CD4-positive, alpha-beta T cell treated with Interferon alpha-2 for 1 hour (primary cell): ENCODE measurements around the gene NOP58.
"Not testable (repeated sequence)": the region's sequence is repeated elsewhere in the genome, so short reads cannot be mapped to it uniquely, and the experiment has no call there.

Experiments used
- DNase-seq, 2 donors: peaks; one replicate each; pipeline ENCODE4 v3.0.0-alpha.2; 2020 to 2022

Gene NOP58

DNA sequence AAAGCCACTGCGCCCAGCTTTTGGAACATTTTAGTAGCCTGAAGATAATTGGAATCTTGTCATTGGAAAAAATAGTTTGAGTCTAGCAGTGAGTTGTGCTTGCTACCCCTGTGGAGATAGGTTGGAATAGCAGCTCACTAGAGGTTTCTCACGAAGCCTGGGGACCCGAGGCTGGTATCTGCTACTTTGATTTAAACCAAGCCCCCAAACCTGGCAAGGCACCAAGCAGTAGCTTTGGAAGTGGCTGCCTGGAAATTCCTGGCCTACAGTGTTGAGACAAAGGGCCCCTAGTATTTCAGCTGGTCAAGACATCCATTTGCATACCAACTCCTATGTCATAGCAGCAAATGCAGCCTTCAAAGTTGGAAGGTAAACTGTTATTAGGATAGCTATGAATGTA, 42.1 kb downstream of the NOP58 start:
- no peak for DNase-seq

DNA sequence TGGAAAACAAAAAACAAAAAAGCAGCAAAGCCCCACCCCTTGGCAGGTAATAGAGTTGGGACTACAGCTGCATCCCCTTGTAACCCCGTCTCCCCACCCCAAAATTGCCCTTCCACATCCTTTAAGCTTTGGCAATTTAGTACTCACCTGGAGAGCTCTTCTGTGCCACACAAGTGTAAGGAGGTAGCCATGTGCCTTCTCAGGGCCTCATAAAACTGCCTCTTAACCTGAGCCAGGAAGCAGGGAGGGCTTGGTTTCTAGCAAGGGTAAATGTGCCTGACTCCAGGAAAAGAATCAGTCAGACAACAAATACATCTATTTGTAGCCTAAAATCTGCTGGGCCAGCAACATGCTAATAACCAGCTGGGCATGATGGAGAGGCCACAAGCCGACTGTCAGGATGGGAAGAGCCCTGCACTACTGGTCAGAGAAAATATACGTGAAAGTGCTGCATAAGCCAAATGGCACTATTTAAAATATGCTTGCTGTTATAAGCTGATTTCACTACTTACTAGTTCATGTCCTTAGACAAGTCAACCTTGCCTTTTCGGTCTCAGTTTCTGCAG, 46.3 kb downstream of the NOP58 start:
- DNase-seq, result no peak

DNA sequence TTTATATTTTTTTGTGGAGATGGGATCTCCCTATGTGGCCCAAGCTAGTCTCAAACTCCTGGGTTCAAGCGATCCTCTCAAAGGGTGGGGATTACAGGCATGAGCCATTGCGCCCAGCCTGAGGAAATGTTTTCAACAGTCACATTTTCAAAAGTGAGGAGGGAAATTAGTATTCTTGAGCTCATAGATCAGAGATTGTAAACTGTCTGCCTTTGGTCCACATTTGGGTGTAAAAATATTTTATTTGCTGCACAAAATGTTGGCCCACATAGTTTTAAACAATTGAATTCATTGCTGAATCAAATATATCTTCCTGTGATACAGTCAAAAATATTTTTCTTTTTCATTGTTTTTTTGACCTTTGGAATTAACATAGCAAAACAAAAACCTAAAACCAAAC, 48.6 kb downstream of the NOP58 start:
- DNase-seq, result no peak

DNA sequence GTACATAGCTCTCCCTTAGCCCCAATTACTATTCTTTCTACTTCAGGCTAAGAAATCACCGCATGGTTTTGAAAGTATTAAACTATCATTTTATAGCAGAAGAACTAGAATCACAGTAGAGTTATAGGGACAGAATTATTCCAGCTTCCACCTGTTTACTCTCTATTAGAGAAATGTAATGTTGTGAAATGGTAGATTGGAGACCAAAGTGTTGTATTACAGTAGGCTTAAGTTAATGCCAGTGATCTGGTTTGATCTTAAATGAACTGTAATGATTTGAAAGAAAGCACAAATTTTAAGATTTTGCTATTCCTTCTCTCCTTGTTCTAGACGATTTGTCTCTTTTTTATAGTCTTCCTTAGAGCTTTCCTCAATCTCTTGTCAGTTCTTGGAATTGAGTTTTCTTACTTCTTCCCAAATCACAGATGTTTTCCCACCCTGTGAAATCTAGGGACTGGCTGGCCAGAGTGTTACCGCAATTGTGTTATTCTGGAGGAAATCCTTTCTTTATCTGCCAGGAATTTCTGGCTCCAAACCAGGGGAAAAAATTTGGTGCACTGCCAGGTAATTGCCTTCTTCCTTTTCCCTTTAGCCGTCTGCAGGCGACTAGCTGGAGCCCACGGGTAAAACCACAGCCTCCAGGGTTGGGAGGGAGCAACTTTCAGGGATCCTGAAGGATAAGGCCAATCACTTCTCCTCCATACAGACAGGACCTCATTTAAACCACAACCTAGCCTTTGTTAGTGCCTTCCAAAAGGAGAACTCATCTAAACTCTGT, 51.7 kb downstream of the NOP58 start:
- DNase-seq, result no peak

DNA sequence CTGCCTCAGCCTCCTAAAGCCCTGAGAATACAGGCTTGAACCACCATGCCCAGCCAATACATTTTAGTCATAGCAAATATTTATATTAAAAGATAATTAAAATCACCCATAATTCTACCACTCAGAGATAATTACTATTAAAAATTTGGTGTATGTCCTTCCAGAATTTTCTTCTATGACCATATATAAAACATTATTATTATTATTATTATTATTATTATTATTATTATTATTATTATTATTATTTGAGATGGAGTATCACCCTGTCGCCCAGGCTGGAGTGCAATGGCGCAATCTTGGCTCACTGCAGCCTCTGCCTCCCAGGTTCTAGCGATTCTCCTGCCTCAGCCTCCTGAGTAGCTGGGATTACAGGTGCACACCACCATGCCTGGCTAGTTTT, 54.8 kb downstream of the NOP58 start:
- not testable (repeated sequence) for DNase-seq

DNA sequence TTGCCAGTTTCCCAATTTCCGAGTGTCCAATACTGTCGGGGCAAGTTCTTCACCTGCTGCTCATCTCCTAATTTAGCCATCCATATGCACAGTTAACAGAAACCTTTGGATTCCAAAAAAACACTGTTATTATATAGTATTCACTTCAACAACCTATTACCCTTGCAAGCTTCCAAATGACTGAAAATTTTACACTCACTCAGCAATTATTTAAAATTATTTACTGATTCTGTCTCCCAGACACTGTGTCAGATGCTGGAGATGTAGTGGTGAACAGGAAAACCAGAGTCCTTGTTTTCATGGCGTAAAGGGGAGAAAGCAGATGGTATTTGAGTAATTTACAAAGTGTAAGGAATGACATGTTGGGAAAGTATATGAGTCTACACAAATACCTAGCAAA, 56.9 kb downstream of the NOP58 start:
- no peak for DNase-seq

DNA sequence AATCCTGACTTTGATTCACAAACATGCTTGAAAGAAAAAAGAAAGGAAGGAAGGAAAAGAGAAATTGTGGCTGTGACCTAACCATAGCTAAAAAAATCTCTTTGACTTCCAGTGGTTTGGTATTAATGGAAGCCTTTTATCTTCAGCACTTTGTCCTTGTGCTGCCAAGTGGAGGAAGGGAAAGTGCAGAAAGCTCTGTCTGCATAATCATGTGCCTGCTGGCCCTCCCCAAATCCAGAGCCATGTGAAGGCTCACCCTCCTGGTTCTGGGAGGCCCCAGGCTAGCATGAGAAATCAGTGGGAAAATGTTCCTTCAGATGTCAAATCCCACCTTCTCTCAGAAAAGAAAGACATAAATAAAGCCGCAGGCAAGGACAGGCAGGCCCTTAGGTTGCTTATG, 62.3 kb downstream of the NOP58 start:
- no peak for DNase-seq

DNA sequence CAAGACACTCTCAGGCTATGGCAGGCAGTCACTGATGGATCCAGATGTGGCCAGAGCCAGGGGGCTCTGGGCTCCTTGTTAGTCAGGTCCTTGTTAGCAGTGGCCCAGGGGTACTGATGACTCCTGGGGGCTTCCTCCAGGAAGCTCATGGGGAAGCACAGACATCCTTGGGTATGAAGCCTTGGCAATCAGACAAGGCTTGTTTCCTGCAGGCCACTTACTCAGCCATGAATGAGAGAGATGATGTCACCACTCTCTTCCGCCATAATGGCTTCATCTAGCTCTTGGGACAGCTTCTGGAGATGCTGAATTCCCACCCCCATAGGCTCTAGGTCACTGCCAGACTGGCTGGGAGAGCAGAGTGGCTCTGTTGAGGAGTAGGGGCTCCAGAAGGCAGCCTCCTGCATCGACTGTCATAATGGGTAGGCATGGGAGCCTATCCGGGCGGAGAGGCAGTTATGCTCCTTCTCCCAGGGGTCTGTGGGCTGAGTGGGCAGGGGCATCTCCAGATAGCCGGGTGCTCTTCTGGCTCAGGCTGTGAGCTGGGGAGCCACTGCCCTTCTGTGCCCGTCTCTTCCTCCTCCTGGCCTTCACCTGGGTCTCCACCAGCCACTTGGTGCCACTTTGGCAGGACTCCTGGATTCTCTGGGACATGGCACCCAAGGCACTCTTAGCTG, 70.4 kb downstream of the NOP58 start:
- no peak for DNase-seq

DNA sequence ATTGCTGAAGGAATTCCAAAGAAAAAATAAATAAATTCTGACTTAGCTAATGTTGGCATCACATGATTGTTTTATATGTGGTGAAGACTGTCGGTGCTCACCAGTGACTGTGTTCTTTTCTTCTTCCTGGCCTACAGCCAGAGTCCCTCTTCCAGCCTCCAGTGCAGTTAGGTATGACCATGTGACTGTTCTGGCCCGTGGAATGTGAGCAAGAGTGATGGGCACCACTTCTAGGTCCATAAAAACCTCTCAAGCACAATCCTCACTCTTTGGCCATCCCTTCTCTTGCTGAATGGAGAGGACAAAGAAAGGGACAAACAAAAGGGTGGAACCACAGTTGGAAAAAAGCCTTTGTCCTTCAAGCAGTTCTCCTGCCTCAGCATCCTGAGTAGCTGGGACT, 71.6 kb downstream of the NOP58 start:
- no peak for DNase-seq

DNA sequence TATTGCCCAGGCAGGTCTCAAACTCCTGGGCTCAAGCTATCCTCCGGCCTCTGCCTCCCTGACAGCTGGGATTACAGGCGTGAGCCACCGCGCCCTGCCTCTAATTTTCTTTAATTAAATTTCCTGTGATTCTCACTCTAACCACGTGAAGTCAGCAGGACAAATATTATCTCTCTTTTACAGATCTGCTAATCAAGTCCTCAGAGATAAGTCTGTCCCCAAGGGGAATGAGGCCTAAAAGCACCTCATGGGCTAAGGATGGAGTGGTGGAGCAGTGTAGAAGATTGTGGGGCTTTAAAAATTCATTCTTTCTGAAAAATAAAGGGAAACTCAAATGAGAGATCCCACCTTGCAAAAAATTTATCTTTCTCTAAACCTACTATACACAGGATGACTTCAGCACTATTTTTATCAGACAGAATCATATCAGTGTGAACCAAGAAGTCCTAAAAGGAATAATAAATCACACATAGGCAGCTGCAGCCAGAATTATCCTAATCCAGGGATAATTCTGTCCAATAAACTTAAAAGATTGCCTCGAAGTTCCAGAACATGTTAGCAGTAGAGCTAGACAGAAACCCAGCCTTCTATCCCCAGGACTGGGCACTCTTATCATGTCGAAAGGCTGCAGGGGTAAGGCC, 72.3 kb downstream of the NOP58 start:
- no peak for DNase-seq

DNA sequence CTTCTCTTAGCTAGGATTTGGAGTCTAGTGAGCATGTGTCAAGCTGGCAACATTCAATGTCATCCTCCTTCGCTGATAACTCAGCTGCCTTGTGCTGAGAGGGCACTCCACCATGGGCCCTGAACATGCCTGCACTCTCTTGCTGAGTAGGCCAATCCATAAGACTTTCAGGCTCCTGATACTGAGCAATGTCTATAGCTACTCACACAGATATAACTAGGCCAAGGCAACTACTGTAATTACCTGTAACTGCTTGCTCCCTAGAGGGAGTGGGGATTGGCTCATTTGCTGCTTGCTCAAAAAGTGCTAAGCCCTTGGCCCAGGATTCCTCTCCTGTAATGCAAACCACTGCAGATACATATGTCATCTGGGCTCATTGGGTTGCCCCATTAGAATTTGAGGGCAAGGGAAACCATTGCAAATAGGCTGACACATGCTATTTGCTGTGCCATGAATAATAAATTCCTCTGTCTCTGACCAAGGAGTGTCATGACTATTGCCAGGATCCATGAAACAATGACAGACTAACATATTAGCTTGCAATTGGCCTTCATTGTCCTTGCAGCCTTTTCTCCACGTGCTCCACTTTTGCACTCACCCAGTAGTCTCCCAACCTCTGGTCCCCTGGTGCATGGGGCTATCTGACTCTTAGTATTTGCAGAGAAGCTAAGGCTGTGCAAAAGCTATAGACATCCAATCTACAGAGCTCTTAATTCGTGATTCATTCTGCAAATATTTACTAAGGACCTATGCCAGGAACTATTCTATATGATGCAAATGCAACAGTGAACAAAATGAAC, 73.7 kb downstream of the NOP58 start:
- no peak for DNase-seq

DNA sequence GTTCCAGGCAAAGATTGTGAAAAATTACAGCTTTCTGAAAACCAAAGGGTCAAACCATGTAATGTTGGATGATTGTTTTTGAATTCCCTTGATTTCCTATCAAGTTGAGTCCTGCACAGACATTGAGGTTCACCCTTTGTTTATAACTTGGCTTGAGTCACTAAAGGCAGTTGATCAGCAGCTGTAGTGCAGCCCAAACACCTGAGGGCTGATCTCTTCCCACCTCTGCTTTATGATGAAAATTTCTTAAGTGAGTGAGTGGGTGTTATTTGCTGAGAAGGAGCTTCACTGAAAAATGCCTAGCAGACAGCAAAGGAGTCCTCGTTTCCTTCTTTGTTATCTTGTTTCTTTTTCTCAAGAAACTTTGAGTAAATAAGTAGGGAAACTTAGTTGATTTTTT, 78.6 kb downstream of the NOP58 start:
- DNase-seq, result no peak

DNA sequence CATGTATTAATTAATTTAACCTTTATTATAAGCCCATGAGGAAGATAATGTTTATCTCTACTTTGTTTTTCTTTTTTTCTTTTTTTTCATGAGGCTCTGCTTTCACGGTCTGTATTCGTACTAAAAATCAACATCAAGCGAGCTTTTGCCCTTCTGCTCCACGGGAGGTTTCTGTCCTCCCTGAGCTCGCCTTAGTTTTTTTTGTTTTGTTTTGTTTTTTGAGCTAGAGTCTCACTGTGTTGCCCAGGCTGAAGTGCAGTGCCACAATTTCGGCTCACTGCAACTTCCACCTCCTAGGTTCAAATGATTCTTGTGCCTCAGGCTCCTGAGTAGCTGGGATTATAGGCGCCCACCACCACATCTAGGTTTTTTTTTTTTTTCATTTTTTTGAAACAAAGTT, 80.6 kb downstream of the NOP58 start:
- no peak for DNase-seq
